Inflammatory macrophage treated with lipopolysaccharide for 4 hours (primary cell): Measurements from ENCODE around the gene CHGA.

ENCODE experiments used
- DNase-seq: peaks from one replicate; pipeline ENCODE4 v3.0.0-alpha.2; 2020

Gene CHGA

GRCh38 chr14:92945959-92946846 lies 23.3 kb downstream of the CHGA start:
- no peak for DNase-seq

GRCh38 chr14:92946847-92947545 lies 24.0 kb downstream of the CHGA start:
- no peak for DNase-seq

- no peak for DNase-seq
These were observed 25.7 kb downstream of the CHGA start for GRCh38 chr14:92948647-92949046.

GRCh38 chr14:92949496-92950192 lies 26.7 kb downstream of the CHGA start:
- no peak for DNase-seq

- no peak for DNase-seq
These were observed 27.2 kb downstream of the CHGA start for GRCh38 chr14:92950193-92950540.

GRCh38 chr14:92950773-92951172 lies 27.8 kb downstream of the CHGA start:
- DNase-seq, result no peak

GRCh38 chr14:92951261-92951660 lies 28.3 kb downstream of the CHGA start:
- DNase-seq, result no peak

- DNase-seq, result peak; percentile 67
These were observed 29.0 kb downstream of the CHGA start for GRCh38 chr14:92951912-92952471.

GRCh38 chr14:92952481-92953298 lies 29.7 kb downstream of the CHGA start:
- peak; percentile 47 for DNase-seq

GRCh38 chr14:92953526-92953925 lies 30.6 kb downstream of the CHGA start:
- no peak for DNase-seq

- DNase-seq, result no peak
These were observed 32.0 kb downstream of the CHGA start for GRCh38 chr14:92954933-92955332.

GRCh38 chr14:92955381-92955780 lies 32.4 kb downstream of the CHGA start:
- no peak for DNase-seq

- DNase-seq, result no peak
These were observed 34.0 kb downstream of the CHGA start for GRCh38 chr14:92956961-92957360.

- no peak for DNase-seq
These were observed 35.6 kb downstream of the CHGA start for GRCh38 chr14:92958373-92959188.

- no peak for DNase-seq
These were observed 36.2 kb downstream of the CHGA start for GRCh38 chr14:92959189-92959531.

- no peak for DNase-seq
These were observed 37.1 kb downstream of the CHGA start for GRCh38 chr14:92959761-92960680.

- DNase-seq, result no peak
These were observed 38.0 kb downstream of the CHGA start for GRCh38 chr14:92960706-92961566.

- DNase-seq, result no peak
These were observed 38.6 kb downstream of the CHGA start for GRCh38 chr14:92961567-92961855.

GRCh38 chr14:92962031-92962830 lies 39.3 kb downstream of the CHGA start:
- no peak for DNase-seq
